Measurements from ENCODE around the gene RAB40AL. TPM values are rescaled to one million over a fixed set of nuclear protein-coding genes. Genes with fewer than 3 reads are reported as not detected.

Gene RAB40AL
- total RNA-seq, 1 donor from 2014 or later, result 0.63 TPM

DNA sequence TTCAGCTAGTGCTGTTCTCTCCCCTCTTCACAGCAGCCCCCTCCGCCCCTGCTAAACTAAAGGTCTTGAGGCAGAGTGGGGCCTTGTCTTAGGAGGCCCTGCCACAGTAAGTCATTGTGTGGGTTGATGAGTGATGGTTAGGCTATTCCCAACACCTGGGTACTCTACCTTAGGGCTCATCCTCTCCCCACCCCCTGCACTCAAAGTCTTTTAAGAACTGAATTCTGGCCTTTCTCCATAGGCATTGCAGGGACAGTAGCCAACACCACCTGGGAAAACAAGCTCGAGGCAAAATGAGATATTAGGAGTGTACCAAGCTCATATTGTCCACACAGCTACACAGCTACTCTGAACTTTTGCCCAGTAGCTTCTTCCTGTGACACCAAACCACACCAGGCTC is 42.5 kb downstream of the RAB40AL start:
- DNase-seq (ENCODE audit: low spot score), result no peak

DNA sequence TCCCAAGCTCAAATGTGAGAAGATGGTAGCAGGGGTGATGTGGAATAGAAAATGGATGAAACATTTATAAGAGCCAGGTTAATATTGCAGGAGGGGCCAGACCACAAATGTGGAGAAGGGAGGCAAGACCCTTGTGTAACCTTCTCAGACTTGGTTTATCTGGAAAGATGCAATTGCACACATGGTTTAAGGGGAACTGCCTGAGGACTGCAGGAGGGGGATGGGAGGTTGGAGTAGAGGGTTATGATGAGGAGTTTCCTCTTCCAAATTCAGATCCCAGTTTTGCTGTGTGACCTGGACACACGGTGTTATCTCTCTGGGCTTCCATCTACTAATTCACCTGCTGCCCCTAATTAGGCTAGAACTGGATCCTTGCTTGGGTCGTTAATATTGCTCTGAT is 46.1 kb downstream of the RAB40AL start:
- no peak for DNase-seq (ENCODE audit: low spot score)

DNA sequence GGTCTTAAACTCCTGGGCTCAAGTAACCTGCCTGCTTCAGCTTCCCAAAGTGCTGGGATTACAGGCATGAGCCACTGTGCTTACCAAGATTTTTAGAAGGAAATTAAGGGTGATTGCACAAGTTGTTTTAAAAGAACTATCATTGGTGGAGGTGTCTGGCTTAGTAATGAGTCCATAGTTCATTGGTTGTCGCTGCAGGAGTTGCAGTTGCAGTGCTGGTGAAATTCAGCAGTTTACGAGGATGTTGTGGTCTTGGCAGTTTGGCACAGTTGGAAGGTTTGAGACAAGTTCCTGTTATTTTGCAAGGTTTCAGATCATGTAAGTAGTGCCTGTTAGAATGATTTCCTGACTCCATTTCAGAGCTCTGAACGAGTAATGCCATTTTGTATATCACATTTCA is 48.1 kb downstream of the RAB40AL start:
- no peak for DNase-seq (ENCODE audit: low spot score)

Other genes with a start within 250 kb of the RAB40AL start
- 13.4 TPM for gene GPRASP2, start 224.8 kb upstream of the RAB40AL start, total RNA-seq
- gene GPRASP3, start 216.5 kb upstream of the RAB40AL start, total RNA-seq, result 10.6 TPM
- 3.8 TPM for gene BEX1, start 126.9 kb downstream of the RAB40AL start, total RNA-seq
- 78.1 TPM for gene NXF3, start 155.9 kb downstream of the RAB40AL start, total RNA-seq